C4-2B (cell line): ENCODE data around the gene TMEM175.

Source experiments
- CTCF ChIP-seq: fragments of 450-650 bp; conservative IDR thresholded peaks from 2 replicates; pipeline ENCODE4 v1.5.1; 2017; ENCODE audit warnings: mild to moderate bottlenecking
- ZFX ChIP-seq: fragments of 450-650 bp; IDR thresholded peaks from 2 replicates; pipeline ENCODE4 v1.6.1; 2017

- TF ChIP-seq CTCF (no peak), ZFX (no peak)
Observed at GRCh38 chr4:921830-922331, 10.4 kb upstream of the TMEM175 start.
